GM12874 (cell line): ENCODE data around the gene GPI.

Experiments used
- TF ChIP-seq, protein P1 (sequence below): IDR thresholded peaks from 2 replicates; pipeline ENCODE4 v1.5.1; 2011; ENCODE audit warnings: low read depth, mild to moderate bottlenecking, control low read depth, low read length, moderate library complexity; ENCODE audit not compliant: insufficient read depth

Gene GPI

DNA sequence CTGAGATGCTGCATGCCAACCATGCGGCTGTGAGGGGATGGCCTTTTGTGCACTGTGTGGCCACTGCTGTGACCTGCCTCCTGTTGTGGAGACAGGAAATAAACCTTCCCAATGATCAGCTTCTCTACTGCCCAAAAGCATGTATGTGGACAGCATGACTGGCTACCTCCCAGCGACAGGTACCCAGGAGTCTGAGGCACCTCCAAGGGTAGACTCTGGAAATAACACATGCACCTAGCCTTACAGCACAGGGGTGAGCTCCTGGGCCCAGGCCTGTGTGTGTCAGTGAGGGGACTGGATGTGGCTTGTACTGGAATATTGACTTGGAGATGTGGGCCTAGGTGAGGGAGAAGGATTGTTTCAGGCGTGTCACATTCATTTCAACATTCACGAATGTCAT is 7.6 kb upstream of the GPI start:
- TF ChIP-seq, protein P1, sequence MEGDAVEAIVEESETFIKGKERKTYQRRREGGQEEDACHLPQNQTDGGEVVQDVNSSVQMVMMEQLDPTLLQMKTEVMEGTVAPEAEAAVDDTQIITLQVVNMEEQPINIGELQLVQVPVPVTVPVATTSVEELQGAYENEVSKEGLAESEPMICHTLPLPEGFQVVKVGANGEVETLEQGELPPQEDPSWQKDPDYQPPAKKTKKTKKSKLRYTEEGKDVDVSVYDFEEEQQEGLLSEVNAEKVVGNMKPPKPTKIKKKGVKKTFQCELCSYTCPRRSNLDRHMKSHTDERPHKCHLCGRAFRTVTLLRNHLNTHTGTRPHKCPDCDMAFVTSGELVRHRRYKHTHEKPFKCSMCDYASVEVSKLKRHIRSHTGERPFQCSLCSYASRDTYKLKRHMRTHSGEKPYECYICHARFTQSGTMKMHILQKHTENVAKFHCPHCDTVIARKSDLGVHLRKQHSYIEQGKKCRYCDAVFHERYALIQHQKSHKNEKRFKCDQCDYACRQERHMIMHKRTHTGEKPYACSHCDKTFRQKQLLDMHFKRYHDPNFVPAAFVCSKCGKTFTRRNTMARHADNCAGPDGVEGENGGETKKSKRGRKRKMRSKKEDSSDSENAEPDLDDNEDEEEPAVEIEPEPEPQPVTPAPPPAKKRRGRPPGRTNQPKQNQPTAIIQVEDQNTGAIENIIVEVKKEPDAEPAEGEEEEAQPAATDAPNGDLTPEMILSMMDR, result no peak

DNA sequence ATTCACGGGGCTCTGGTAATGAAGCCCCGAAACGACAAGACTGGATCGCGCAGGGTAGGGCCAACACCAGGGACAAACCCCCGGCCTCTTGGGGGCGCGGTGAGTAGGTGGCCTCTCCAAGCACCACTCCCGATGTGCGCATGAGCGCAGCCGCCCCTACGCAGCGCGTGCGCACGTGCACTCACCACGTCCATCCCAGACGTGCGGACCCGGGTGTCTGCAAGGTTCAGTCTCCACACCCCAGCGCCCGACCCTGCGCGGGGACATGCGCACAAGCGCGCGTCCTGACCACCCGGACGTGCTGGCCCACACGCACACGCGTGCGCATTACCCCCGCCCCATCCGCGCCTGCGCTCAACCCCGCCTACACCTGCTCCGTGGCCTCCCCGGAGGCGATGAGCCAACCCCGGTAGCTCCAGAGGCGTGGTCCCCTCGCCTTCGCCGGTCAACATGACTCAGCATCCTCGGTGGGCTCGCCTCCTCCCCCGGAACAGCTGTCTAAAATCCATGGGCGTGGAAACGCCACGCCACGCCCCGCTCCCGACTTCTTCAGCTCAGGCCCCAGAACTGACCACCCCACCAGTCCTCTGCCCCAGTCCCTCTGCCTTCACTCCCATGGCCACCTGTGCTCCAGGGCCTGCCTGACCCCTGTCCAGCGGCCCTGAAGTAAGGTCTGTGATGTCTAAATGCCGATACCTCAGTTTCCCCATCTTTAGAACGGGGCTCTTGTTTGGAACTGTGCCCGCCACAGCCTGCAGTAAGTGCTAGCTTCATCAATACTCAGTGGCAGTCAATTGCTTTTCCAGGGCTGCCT is 5.6 kb upstream of the GPI start:
- TF ChIP-seq, protein P1, result peak; percentile 77

DNA sequence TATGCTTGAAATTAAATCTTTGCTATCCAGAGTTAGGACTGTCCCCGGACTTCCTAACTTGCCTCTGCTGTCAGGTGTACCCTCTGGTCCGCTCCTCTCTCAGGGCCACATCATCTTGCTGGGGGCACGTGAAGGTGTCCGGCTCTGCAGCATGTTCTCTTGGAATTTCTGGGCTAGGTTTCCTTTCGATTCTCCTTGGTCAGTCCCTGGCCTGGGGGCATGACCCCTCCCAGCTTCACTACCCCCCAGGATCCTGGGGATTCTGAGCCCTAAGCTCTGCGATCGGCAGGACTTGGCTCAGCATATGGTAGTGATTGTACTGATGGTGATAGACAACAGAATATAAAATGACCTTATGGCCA is 5.1 kb upstream of the GPI start:
- TF ChIP-seq, protein P1, result no peak

DNA sequence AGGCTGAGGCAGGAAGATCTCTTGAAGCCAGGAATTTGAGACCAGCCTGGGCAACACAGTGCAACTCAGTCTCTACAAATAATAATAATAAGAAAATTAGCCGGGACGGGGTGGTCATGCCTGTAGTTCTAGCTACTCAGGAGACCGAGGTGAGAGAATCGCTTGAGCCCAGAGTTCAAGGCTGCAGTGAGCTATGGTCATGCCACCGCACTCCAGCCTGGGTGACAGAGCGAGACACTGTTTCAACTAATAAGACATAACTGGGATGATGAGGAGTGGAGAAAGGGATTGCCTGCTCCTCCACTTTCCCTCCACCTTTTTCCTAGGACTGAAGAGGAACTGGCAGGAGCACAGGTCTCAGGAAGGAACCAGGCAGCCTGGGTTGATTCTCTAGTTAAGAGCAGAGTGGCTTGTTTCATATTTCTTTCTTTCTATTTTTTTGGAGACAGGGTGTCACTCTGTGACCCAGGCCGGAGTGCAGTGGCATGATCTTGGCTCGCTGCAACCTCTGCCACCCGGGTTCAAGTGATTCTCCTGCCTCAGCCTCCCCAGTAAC is 4.6 kb upstream of the GPI start:
- TF ChIP-seq, protein P1, result no peak

DNA sequence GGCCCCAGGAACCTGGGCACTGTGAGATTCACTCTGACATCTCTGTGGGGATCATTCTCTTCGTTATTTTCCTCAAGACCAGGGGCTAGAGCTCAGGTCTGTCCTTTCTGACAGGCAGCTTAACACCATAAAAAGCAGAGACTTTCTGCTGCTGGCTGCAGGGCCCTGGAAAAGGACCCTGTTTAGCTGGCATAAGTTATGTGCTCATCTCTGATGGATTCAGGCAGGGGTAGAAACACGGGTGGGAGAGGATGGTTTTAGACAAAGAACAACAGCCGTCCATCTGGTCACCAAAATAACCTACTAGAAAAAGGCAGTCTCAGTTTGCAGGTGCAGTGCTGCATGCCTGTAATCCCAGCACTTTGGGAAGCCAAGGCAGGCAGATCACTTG is 2.3 kb upstream of the GPI start:
- TF ChIP-seq, protein P1, result no peak

DNA sequence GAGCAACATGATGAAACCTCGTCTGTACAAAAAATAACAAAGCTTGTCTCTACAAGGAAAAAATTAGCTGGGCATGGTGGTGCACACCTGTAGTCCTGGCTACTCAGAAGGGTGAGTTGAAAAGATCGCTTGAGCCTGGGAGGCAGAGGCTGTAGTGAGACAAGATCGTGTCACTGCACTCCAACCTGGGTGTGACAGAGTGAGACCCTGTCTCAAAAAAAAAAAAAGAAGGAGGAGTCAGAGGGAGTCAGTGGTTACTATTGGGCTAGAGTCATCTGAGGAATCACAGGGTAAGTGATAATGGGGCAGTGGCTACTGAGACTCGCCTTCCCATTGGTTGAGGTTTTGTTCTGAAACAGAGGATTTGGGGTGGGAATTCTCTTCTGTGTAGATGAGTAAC is 1.9 kb upstream of the GPI start:
- TF ChIP-seq, protein P1, result no peak

DNA sequence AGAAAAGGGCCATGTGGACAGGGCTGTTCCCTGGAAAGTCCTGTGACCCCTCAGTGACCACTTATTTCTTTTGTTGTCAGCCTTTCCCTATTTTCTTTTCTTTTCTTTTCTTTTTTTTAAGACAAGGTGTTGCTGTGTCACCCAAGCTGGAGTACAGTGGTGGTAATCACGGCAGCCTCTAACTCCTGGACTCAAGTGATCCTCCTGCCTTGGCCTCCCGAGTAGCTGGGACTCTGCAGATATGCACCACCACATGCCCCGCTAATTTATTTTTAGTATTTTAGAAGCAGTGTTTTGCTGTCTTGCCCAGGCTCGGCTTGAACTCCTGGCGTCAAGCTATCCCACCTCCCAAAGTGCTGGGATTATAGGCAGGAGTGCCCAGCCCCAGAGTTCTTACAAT is 1.1 kb upstream of the GPI start:
- TF ChIP-seq, protein P1, result no peak
